HG02571 (cell line): ENCODE results near the gene NPAS2.

Experiments
- ATAC-seq: cut with Tn5 transposase; IDR thresholded peaks from one replicate; pipeline ENCODE4 v1.9.1; 2021; ENCODE audit warnings: mild to moderate bottlenecking, moderate library complexity; ENCODE audit not compliant: unreplicated experiment

NPAS2 gene

GRCh38 chr2:100879296-100879695, 59.4 kb downstream of the NPAS2 start:
- no peak for ATAC-seq

GRCh38 chr2:100880036-100880435, 60.1 kb downstream of the NPAS2 start:
- ATAC-seq = no peak

- no peak for ATAC-seq
Observed at GRCh38 chr2:100880730-100881129, 60.8 kb downstream of the NPAS2 start.

- ATAC-seq = no peak
Observed at GRCh38 chr2:100882645-100883613, 63.0 kb downstream of the NPAS2 start.

GRCh38 chr2:100884145-100884621, 64.2 kb downstream of the NPAS2 start:
- ATAC-seq = no peak

- ATAC-seq = no peak
Observed at GRCh38 chr2:100886085-100886484, 66.1 kb downstream of the NPAS2 start.

- ATAC-seq = no peak
Observed at GRCh38 chr2:100887039-100887578, 67.2 kb downstream of the NPAS2 start.

GRCh38 chr2:100887713-100888495, 68.0 kb downstream of the NPAS2 start:
- no peak for ATAC-seq

GRCh38 chr2:100888601-100889000, 68.7 kb downstream of the NPAS2 start:
- no peak for ATAC-seq

- ATAC-seq = no peak
Observed at GRCh38 chr2:100889286-100889685, 69.3 kb downstream of the NPAS2 start.

- no peak for ATAC-seq
Observed at GRCh38 chr2:100891906-100892642, 72.1 kb downstream of the NPAS2 start.

GRCh38 chr2:100893392-100894104, 73.6 kb downstream of the NPAS2 start:
- ATAC-seq = no peak

- no peak for ATAC-seq
Observed at GRCh38 chr2:100894105-100894795, 74.3 kb downstream of the NPAS2 start.

GRCh38 chr2:100894796-100895156, 74.8 kb downstream of the NPAS2 start:
- ATAC-seq = no peak

GRCh38 chr2:100895402-100895801, 75.5 kb downstream of the NPAS2 start:
- ATAC-seq = no peak

GRCh38 chr2:100895934-100896685, 76.2 kb downstream of the NPAS2 start:
- no peak for ATAC-seq

- ATAC-seq = no peak
Observed at GRCh38 chr2:100898035-100898665, 78.2 kb downstream of the NPAS2 start.

- ATAC-seq = no peak
Observed at GRCh38 chr2:100900156-100900795, 80.3 kb downstream of the NPAS2 start.
